ENCODE data around the gene ODAD2. TPM values are rescaled to one million over a fixed set of nuclear protein-coding genes. Genes with fewer than 3 reads are reported as not detected.
"Not testable (repeated sequence)": the region's sequence is repeated elsewhere in the genome, so short reads cannot be mapped to it uniquely, and the experiment has no call there.

ODAD2 gene
- polyA plus RNA-seq, 1 donor from 2014 or later = not detected

GRCh38 chr10:27981744-27982143 lies 17.1 kb downstream of the ODAD2 start:
- H3K9me3 ChIP-seq (ENCODE audit: low read length) = no peaks in the 10 kb centered on the region
- no peaks in the 10 kb centered on the region for H3K27me3 ChIP-seq (ENCODE audit: insufficient read depth, low read depth, low read length)
- no peak overlapping the region for H3K27ac ChIP-seq (ENCODE audit: low read length)
- no peaks in the 10 kb centered on the region for H4K20me1 ChIP-seq (ENCODE audit: insufficient read depth)
- no peak overlapping the region for H3K4me3 ChIP-seq (ENCODE audit: low read length)
- no peak overlapping the region for H2AFZ ChIP-seq (ENCODE audit: low read depth, low read length)
- H3K9ac ChIP-seq (ENCODE audit: low read length) = no peak overlapping the region
- H3K36me3 ChIP-seq (ENCODE audit: insufficient read depth, low read length) = no peaks in the 10 kb centered on the region
- H3K9me2 ChIP-seq (ENCODE audit: insufficient read depth, low read length) = no peaks in the 10 kb centered on the region
- H3K4me2 ChIP-seq (ENCODE audit: low read length) = no peak overlapping the region
- no peaks in the 10 kb centered on the region for H3K79me2 ChIP-seq (replicated peaks; ENCODE audit: insufficient read depth, low read length)
- TF ChIP-seq EP300 (conservative IDR thresholded peaks at IDR 0.05; ENCODE audit: poor library complexity, severe bottlenecking) = no peak
- TF ChIP-seq, protein P1, sequence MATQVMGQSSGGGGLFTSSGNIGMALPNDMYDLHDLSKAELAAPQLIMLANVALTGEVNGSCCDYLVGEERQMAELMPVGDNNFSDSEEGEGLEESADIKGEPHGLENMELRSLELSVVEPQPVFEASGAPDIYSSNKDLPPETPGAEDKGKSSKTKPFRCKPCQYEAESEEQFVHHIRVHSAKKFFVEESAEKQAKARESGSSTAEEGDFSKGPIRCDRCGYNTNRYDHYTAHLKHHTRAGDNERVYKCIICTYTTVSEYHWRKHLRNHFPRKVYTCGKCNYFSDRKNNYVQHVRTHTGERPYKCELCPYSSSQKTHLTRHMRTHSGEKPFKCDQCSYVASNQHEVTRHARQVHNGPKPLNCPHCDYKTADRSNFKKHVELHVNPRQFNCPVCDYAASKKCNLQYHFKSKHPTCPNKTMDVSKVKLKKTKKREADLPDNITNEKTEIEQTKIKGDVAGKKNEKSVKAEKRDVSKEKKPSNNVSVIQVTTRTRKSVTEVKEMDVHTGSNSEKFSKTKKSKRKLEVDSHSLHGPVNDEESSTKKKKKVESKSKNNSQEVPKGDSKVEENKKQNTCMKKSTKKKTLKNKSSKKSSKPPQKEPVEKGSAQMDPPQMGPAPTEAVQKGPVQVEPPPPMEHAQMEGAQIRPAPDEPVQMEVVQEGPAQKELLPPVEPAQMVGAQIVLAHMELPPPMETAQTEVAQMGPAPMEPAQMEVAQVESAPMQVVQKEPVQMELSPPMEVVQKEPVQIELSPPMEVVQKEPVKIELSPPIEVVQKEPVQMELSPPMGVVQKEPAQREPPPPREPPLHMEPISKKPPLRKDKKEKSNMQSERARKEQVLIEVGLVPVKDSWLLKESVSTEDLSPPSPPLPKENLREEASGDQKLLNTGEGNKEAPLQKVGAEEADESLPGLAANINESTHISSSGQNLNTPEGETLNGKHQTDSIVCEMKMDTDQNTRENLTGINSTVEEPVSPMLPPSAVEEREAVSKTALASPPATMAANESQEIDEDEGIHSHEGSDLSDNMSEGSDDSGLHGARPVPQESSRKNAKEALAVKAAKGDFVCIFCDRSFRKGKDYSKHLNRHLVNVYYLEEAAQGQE (IDR thresholded peaks at IDR 0.05; ENCODE audit: borderline replicate concordance) = no peak
- no peak for TF ChIP-seq MXI1 (conservative IDR thresholded peaks at IDR 0.05; ENCODE audit: poor library complexity, severe bottlenecking)
- TF ChIP-seq POLR2AphosphoS5 (IDR thresholded peaks at IDR 0.05) = no peak
- TF ChIP-seq SMC3 (conservative IDR thresholded peaks at IDR 0.05; ENCODE audit: poor library complexity) = no peak
- TF ChIP-seq RAD21 (conservative IDR thresholded peaks at IDR 0.05) = no peak
- TF ChIP-seq EZH2 (IDR thresholded peaks at IDR 0.05; ENCODE audit: borderline replicate concordance, insufficient read depth, low read length, poor library complexity, severe bottlenecking) = no peak
- no peaks in the 10 kb centered on the region for H3F3A ChIP-seq (ENCODE audit: insufficient read depth, low read length, poor library complexity, severe bottlenecking)

GRCh38 chr10:27970795-27971194 lies 28.1 kb downstream of the ODAD2 start:
- H3K9me3 ChIP-seq (ENCODE audit: low read length); H3K4me3 ChIP-seq (ENCODE audit: low read length); H3K36me3 ChIP-seq (ENCODE audit: insufficient read depth, low read length); H3K9ac ChIP-seq (ENCODE audit: low read length); H4K20me1 ChIP-seq (ENCODE audit: insufficient read depth); H3K9me2 ChIP-seq (ENCODE audit: insufficient read depth, low read length); H3K27me3 ChIP-seq (ENCODE audit: insufficient read depth, low read depth, low read length); H3K79me2 ChIP-seq (replicated peaks; ENCODE audit: insufficient read depth, low read length); H3K4me2 ChIP-seq (ENCODE audit: low read length); H2AFZ ChIP-seq (ENCODE audit: low read depth, low read length); H3F3A ChIP-seq (ENCODE audit: insufficient read depth, low read length, poor library complexity, severe bottlenecking); H3K27ac ChIP-seq (ENCODE audit: low read length): not testable (repeated sequence)

- not testable (repeated sequence) for H3F3A ChIP-seq (ENCODE audit: insufficient read depth, low read length, poor library complexity, severe bottlenecking); H3K9ac ChIP-seq (ENCODE audit: low read length); H3K79me2 ChIP-seq (replicated peaks; ENCODE audit: insufficient read depth, low read length); H3K9me3 ChIP-seq (ENCODE audit: low read length); H3K4me2 ChIP-seq (ENCODE audit: low read length); H3K27me3 ChIP-seq (ENCODE audit: insufficient read depth, low read depth, low read length); H3K27ac ChIP-seq (ENCODE audit: low read length); H3K36me3 ChIP-seq (ENCODE audit: insufficient read depth, low read length); H2AFZ ChIP-seq (ENCODE audit: low read depth, low read length); H4K20me1 ChIP-seq (ENCODE audit: insufficient read depth); H3K9me2 ChIP-seq (ENCODE audit: insufficient read depth, low read length); H3K4me3 ChIP-seq (ENCODE audit: low read length)
These were observed 28.9 kb downstream of the ODAD2 start for GRCh38 chr10:27969931-27970330.
